GM19467 (cell line): ENCODE results near the gene TNFRSF11A.

ENCODE experiments used
- ATAC-seq: cut with Tn5 transposase; IDR thresholded peaks from one replicate; pipeline ENCODE4 v1.9.1; 2021; ENCODE audit warnings: mild to moderate bottlenecking, moderate library complexity; ENCODE audit not compliant: unreplicated experiment

The TNFRSF11A gene

DNA sequence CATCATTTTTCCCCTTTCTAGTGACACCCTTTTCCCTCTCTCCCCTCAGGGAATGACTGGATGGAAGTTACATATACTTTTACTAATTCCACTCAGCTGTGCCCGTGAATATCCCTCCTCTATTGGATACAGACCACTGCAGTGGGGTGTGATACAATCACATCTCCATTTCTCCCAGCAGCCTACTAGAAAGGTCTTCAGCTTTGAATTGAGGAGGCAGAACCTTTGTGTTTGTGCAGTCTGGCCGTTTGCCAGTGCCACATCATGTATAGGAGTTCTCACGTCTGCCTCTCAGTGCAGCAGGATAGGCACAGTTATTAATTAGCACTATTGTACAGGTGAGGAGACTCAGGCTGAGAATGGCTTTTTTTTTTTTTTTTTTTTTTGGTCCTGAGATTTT lies 16.4 kb downstream of the TNFRSF11A start:
- no peak for ATAC-seq

DNA sequence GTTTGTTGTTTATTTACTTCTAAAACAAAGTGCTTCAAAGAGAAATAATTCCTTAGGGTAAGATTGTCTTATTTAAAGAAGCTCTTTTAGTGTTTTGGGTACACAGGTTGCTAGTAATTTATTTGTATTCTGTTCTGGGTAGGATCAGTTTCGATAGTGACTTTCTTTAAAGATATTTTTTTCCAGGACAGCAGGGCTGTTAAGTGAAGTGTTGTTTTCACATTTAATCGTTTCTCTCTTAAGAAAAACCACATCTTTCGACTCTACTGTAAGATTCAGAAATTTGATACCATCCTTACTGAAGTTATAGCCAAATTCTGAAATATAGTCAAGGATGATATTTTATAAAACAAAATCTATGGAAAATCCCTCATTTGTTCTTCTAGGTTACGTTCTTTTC lies 17.8 kb downstream of the TNFRSF11A start:
- ATAC-seq, result no peak

DNA sequence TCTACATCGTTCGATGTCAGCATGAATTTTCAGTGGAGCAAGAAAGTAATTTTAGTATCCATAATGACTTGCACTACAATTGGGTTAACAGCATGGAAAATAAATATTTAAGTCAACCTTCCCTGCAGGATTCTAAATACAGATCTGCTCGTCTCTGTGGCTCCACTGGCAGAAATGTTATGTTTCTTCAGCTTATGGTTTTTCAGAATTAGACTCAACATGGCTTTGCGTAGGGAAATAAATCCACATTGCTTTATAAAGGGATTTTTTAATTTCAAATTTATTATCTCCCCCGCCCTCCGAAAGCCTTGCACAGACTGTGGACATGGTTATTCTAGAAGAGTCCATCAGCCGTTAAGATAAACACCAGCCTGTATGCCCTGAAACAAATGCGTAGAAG lies 18.2 kb downstream of the TNFRSF11A start:
- no peak for ATAC-seq

DNA sequence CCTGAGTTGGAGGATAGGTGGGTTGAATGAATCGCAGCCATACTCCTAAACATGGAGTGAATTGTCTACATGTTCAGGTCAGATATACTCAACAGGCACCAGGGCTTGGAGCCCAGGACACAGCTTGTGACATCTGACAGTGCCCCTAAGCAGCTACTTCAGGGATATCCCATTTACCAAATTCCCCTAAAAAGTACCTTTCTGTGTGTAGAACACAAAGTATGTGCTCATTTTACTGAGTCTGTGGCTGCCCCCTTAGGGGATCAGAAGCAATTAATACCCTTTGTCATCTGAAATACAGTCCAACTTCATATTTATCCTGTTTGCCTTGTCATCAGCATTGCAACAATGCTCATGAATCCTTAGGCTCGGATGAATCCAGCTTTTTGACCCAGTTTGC lies 20.8 kb downstream of the TNFRSF11A start:
- ATAC-seq, result no peak

DNA sequence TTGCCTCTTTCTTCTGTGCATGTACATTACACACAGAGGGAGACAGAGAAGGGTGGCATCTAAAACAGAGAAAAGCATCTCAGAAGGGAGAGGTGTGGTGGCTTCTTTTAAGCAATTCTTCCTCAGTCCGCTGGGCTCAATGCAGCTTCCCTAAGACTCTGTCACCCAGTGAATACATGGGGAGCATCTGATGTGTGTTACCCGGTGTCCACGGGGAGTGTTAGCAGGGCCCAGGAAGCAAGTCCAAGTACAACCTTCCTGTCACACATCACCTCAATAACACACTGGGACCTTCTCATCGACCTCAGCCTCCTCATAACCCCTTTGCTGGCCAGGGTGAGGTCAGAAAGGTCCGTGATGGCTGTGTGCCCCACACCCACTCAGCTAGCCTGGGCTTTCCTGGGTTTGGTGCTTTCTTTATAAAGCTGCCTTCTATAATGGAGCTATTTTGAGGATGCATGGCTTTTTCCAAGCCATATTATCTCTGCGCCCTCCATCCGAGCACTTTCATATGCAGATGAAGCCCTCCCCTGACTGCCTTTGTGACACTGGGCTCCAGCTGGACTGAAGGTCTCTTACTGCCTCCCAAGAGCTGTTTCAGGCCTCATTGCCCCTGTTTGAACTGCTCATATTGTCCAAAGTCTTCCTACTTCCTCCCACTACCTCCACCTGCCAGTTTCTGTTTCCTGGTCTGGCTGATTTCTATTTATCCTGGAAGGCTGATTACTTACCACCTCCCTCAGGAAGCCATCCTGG lies 21.4 kb downstream of the TNFRSF11A start:
- no peak for ATAC-seq

DNA sequence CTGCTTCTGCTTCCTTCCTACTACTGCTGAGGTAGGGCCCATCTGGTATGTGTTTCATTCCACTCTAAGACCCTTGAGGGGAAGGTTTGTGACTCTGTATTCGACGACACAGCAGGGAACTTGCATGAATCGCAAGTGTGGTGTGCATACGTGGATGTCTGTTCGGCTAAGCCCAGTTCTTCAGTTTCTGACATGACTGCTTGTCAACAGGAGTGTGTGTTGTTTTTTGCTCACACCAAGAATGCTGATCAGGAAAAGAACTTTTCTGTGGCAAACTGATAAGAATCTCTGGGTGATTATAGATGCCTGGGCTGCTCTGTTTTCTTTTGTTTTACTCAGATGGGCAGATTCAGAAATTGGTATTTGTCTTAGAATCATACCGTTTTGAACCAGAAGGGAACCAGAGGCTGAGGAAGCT lies 22.0 kb downstream of the TNFRSF11A start:
- ATAC-seq, result no peak

DNA sequence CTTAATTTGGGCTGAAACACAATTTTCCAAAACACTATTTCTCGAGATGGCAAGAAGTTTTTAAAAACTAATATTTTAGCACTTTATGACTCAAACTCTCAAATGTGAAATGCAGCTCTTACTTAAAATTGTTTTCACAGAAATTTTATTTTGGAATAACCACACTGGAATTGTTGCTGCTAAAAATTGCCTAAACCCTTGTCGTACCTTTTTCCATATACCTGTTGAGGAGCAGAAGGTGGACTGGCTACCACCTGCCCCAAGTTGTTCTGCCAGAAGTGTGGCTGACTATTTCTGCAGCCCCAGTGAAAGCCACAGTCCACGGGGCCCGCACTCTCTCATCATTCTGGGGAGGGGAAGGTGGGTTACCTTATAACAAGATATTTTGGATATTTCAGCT lies 23.4 kb downstream of the TNFRSF11A start:
- ATAC-seq, result no peak

DNA sequence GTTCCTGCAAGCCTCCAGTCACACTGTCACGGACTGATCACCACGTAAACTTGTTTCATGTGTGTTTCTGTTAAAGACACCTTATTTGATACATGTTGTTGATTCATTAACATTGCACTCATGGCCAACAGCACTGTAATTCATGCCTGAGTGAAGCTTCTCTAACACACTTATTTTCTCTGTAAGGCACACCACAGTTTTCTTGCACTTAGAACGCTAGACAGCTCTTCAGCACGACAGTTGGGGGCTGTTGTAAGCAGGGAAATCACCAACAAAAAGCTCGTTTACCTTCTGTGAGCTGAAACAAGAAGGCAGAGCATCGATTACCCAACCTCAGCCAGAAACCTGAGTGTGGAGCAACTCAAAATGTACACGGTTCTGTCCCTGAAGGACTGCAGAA lies 28.1 kb downstream of the TNFRSF11A start:
- no peak for ATAC-seq

DNA sequence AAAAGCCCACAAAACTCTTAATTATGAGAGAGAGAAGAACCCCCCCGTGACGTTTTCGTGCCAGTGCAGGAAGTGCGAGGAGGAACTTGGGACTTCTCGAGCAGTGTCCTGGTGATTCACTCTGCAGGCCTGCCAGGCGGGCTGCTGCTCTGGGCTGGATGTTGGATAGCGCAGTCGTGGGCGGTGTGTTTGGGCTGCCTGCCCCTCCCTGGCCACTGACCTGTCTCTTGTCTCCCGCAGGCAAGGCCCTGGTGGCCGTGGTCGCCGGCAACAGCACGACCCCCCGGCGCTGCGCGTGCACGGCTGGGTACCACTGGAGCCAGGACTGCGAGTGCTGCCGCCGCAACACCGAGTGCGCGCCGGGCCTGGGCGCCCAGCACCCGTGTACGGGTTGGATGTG lies 29.0 kb downstream of the TNFRSF11A start:
- no peak for ATAC-seq

DNA sequence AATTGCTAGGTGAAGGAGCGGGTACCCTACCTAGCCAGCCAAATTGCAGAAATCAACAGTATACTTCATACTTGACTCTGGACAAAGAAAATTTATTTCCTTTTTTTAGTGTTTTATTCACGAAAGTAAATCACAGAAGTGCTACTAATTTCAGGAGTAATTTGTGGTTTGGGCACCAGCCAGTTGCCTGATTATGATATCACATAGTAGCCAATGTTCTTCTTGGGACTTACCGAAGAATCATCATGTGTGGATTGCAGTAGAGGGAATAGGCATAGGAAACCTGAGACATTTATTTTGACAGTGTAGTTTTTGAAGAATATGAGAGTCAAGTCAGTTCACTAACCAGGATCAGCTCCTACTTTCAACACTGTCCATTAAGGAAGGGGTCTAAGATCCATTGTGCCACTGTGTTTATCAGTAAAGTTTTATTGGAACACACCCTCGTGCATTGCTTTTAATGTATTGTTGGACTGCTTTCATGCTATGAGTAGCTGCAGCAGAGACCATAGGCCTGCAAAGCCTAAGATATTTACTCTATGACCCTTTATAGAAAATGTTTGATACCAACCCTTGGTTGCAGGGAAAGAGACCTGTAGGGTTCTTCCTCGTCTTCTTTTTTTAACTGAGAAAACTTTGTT lies 32.1 kb downstream of the TNFRSF11A start:
- no peak for ATAC-seq

DNA sequence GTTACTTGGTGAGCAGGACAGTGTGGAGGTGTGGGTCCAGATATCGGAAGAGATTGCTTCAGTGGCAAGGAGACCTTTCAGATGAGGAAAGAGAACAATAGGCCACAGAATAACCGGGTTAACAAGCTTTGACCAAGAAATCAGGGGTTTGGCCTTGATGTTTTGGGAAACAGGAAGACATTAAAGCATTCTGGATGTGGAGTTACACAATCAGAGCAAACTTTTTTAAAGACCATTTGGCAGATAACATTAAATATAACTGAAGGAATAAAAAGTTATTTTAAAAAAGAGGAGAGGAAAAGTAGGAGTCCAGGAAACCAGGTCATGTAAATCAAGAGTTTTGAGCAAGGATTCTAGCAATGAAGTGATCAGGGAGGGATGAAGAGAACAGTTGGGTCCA lies 35.7 kb downstream of the TNFRSF11A start:
- no peak for ATAC-seq

DNA sequence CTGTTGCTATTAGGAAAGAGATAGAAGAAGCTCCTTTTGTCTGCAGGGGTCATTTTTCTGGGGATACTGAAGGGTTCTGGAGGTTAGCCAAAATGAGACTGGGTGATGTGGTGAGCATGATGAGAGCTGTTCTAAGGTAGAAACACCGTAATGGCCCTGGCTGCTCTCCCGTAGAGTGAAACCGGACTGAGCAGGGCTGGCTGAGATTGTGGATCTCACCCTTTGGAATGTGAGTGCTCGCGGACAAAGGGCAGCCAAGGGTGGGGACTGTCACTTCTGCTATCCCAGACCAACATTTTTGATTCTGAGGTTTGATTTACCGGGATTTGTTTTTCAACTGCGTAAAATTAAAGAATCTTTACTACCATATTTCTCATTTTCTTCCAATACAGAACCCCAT lies 36.2 kb downstream of the TNFRSF11A start:
- ATAC-seq, result no peak

DNA sequence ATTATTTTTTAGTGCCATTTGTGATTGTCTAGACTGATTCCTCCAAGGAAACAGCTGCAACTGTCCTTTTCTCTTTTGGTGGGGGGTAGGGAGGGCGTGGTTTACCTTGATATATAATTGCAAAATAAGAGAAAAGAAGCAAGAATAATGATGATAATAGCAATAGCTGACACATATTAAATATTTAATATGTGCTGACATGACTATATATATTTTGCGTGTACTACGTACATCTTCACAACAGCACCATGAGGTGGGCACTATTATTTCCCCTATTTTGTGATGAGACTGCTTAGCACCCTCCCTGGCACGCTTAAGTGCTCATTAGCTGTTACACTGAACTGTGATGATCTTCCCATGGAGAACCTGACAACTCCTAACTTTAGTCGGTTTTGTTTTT lies 39.4 kb downstream of the TNFRSF11A start:
- no peak for ATAC-seq

DNA sequence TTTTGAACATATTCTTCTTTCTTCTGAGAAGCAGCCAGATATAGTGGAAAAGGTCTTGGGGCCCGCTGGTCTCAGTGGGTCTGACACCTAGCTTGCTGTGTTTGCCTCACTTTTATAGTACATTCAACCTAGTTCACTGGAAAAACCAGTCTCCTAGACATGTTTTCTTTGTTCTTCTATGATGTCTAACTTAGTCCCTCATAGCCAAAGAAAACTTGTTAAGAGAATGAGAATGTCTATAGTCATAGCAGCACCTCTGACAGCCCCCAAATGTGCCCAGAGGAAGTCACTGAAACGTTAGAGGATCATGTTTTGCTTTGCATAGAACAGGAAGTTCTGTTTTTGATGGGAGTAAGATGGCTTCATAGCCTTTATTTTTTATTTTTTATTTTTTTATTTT lies 40.3 kb downstream of the TNFRSF11A start:
- no peak for ATAC-seq

DNA sequence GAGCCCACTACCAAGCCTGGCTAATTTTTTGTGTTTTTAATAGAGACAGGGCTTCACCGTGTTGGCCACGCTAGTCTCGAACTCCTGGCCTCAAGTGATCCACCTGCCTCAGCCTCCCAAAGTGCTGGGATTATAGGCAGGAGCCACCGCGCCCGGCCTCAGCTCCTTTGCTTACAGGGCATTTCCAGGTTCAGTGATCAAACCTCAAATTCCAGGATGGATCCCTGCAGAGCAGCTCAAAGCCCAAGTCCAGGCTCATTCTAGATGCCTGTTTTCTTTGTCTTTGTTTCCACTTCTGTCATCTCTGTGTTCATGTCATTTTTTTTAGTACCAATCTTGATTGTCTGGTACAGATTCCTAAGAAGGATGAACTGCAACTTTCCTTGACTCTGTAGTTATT lies 41.9 kb downstream of the TNFRSF11A start:
- ATAC-seq, result no peak

DNA sequence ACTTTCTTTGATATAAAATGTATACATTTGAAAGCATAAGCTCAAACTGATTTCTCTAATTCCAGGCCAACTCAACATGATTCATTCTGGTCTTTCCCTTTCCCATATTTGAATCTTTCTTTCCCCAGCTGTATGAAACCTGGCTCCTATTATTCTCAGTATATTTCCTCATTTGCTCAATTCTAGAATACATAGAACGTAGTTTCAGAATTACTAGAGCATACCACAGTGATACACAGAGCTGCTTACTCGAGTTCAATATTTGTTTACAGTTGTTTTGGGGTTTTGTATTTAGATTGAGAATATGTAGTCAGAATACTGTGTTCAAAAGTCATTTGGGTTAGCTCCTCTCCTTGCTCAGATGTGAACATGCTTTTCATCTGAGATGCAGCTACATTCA lies 43.0 kb downstream of the TNFRSF11A start:
- ATAC-seq, result no peak

DNA sequence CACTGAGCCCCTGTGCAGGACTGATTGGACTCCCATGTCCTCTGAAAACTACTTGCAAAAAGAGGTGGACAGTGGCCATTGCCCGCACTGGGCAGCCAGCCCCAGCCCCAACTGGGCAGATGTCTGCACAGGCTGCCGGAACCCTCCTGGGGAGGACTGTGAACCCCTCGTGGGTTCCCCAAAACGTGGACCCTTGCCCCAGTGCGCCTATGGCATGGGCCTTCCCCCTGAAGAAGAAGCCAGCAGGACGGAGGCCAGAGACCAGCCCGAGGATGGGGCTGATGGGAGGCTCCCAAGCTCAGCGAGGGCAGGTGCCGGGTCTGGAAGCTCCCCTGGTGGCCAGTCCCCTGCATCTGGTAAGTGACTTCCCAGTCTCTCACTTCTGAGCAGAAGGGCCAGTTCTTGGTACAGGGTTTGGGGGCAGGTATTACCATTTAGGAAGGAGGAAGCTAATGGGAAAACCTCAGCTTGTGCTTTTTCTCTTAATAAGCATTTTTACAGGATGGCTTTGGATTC lies 44.1 kb downstream of the TNFRSF11A start:
- ATAC-seq, result no peak

DNA sequence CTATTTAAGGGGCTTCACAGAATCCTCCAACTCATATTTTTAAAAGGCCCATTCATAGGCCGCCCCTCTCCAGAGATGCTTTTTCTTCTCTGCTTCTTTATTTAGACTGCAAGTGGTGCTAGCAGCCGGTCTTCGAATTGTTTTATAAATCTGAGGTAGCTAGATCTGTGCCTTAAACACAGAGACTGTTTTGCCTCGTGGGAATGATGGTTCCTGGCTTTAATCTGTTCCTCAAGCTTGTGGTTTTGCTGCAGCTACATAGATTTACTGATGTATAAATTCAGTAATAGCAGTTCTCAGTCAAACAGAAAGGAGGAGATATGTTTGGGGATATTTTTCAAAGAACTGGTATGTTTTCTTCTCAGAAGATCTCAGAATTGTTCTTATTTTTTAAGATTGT lies 45.3 kb downstream of the TNFRSF11A start:
- ATAC-seq, result no peak

DNA sequence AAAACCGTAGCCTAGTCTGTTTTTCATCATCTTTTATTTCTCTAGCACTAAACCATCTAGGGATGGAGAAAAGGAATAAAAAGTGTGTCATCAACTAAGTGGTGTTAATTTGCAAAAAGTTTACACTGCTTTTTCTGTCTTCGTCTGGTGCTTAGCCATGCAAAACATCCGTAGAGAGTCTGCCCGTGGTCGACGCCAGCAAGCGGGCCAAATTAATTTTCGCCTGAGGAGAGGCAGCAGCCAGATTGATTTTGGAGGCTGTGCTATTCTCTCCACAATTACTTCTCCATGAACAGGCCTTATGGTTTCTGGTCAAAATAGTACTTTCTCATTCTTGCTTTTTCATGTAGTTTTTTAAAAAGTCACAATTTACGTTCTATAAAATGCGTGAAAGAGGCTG lies 46.3 kb downstream of the TNFRSF11A start:
- no peak for ATAC-seq

DNA sequence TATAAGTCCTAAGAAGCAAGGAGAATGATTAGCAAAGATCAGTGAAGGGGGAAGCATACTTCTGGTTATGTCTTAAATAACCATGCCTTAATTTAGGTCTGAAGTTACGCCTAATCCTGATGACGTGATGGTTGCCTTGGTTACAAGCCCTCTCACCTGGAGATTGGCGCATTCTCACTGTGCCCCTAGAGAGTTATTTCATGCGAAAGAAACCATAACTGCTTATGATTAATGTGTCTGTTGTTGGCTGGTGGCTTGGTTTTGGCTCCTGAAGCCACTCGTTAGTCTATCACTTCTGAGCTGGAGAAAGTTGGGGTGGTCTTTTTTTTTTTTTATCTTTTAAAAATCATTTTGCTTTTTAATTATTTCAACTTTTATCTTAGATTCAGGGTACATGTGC lies 47.0 kb downstream of the TNFRSF11A start:
- ATAC-seq, result peak; percentile 70

DNA sequence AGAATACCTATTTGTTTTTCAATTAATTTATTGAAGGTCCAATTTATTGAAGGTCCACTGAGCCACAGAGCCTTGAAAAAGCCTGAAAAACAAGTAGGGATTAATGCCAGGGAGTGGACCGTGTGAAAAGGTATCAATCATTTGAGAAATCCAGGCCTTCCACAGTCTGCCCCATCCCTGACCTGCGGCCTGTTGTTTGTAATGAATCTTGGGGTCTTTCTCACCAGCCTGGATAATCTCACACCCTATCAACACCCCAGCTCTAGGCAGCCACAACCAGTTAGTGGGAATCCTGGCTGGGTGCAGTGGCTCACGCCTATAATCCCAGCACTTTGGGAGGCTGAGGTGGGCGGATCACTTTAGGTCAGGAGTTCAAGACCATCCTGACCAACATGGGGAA lies 47.8 kb downstream of the TNFRSF11A start:
- no peak for ATAC-seq

DNA sequence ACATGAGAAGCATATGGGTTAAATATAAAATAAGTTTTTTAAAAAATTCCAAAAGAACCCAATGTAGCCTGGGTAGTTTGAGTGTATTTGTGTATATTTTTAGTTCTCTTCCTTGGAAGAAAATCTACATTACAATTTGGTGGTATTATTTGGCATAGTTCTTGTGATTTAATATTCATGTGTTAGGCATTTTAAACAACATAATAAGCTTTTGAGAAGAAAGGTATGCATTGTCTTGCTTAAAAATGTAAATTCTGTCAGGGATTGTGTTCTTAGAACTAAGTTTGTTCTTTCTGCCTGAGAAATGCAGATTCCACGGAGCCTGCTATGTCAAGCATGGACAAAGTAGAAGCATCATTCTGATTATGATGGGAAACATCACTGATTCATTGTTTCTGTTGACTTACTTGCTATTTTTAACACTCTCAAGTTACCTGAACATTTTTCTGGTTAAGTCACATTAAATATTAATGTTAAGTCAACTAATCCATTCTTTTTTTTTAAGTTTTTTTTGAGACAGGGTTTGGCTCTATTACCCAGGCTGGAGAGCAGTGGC lies 49.4 kb downstream of the TNFRSF11A start:
- no peak for ATAC-seq
